ENCODE measurements around the gene DCLRE1A. TPM values are rescaled to one million over a fixed set of nuclear protein-coding genes. Genes with fewer than 3 reads are reported as not detected.

Gene DCLRE1A
- polyA plus RNA-seq, 3 donors from 2014 or later: 4.3 to 7.1 (median 4.4) TPM

DNA sequence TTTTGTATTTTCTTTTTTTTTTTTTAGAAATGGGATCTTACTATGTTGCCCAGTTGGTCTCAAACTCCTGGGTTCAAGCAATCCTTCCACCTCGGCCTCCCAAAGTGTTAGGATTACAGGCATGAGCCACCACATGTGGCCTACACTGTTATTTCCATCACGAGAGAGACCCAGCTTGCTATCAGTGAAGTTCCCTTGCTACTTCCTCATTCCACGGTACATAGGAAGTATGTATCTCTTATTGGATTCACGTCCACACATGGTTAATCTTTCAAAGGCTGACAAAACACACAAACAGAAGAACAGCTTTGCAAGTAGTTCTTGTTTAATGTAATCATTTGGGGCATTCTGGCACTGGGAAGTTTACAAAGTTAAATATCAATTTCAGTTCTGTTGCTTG is 50.9 kb downstream of the DCLRE1A start:
- no peaks in the 10 kb centered on the region for H3K9me3 Mint-ChIP-seq

DNA sequence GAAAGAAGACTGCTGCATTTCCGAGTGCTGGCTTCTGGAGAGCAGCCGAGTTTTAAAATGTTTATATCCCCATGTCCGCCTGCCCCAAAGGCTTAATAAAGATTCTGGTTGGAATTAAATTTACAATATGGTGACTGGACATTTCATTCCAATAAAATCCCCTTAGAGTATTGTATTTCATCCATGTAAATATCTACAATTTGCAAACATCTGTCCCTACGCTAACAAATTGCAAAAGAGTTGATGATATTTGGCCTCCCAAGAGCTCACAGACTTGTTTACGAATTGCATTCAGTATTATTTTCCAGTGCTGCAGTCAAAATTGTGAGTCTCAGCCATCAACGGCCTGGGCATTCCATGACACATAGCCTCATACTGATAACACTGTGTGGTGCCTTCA is 52.3 kb downstream of the DCLRE1A start:
- Mint-ChIP-seq H3K27ac (no peak overlapping the region), H3K4me3 (no peak overlapping the region), H3K9me3 (no peaks in the 10 kb centered on the region), H3K4me1 (no peaks in the 10 kb centered on the region), H3K27me3 (ENCODE audit: low read depth in 3 of 3) (peaks cover 0 to 4% (median 0%) of the 10 kb centered on the region in 3 donors), H3K36me3 (no peaks in the 10 kb centered on the region)
- DNase-seq: no peak

More for the DNA sequence above, 50.9 kb downstream of the DCLRE1A start:
- no peak overlapping the region for H3K4me3 Mint-ChIP-seq
- H3K27me3 Mint-ChIP-seq (ENCODE audit: low read depth in 3 of 3): peaks cover 0 to 8% (median 0%) of the 10 kb centered on the region in 3 donors
- no peaks in the 10 kb centered on the region for H3K4me1 Mint-ChIP-seq
- no peak overlapping the region for H3K27ac Mint-ChIP-seq
- no peaks in the 10 kb centered on the region for H3K36me3 Mint-ChIP-seq
- DNase-seq: no peak

DNA sequence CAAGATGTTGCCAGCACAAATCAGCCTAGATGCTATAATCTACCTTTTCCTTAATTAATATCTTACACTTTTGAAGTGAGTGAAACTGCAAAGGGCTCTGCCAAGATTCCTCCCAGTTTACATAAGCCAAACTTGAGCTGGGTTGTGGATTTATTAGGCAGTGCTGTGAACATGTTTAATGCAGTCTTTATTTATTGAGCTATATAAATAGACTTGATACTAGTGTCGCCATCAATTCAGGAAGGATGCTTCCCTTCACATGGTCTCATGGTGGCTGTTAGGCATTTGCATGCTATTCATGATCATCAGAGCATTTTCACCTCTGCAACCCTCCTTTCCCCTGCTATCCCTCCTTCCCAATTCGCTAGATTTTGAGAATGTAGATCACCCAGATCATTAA is 62.2 kb downstream of the DCLRE1A start:
- DNase-seq: no peak
- H3K4me3 Mint-ChIP-seq: no peak overlapping the region
- H3K36me3 Mint-ChIP-seq: no peaks in the 10 kb centered on the region
- no peak overlapping the region for H3K27ac Mint-ChIP-seq
- no peaks in the 10 kb centered on the region for H3K9me3 Mint-ChIP-seq
- H3K4me1 Mint-ChIP-seq: no peaks in the 10 kb centered on the region
- peaks cover 0 to 4% (median 2%) of the 10 kb centered on the region in 3 donors for H3K27me3 Mint-ChIP-seq (ENCODE audit: low read depth in 3 of 3)

DNA sequence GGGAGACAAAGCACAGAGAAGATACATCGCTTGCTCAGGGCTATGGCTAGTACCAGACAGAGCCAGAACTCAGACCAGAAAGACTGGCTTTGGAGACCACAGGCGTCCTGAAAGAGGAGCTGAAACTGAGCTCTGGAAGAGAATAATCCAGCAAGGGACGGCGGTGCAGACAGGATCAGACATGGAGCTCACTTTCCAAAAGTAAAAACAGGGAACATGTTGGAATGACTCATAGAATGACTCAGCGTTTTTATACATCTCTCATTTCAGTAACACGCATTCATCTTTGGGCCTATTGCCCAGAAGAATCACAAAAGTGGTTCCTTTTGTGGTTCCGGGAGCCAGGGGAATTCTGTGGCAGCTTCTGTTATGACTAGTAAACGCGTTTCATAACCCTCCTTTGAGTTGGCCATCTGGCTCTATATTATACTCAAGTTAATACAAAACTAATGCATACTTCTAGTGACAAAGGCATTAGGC is 65.2 kb downstream of the DCLRE1A start:
- Mint-ChIP-seq H3K4me1 (no peaks in the 10 kb centered on the region), H3K9me3 (no peaks in the 10 kb centered on the region), H3K27me3 (ENCODE audit: low read depth in 3 of 3) (peaks cover 0 to 4% (median 2%) of the 10 kb centered on the region in 3 donors), H3K36me3 (no peaks in the 10 kb centered on the region), H3K27ac (no peak overlapping the region), H3K4me3 (no peak overlapping the region)
- DNase-seq: no peak

Other genes with a start within 250 kb of the DCLRE1A start
- gene NRAP, start 190.0 kb downstream of the DCLRE1A start, polyA plus RNA-seq: not detected
- 10 to 100 TPM; 14.9 to 32.4 (median 27.1) TPM for gene CASP7, start 174.2 kb downstream of the DCLRE1A start, polyA plus RNA-seq
- not detected for gene PLEKHS1, start 102.4 kb downstream of the DCLRE1A start, polyA plus RNA-seq
- gene NHLRC2, start 579 bp upstream of the DCLRE1A start, polyA plus RNA-seq: 10 to 100 TPM in 2 of 3 donors, 1 to 10 TPM in 1; 8.9 to 11.3 (median 10.2) TPM
- under 1 TPM in 2 of 3 donors, not detected in 1; 0.10 to 0.12 TPM for gene ADRB1, start 189.8 kb upstream of the DCLRE1A start, polyA plus RNA-seq

All from immature natural killer cell (primary cell).